Measurements from ENCODE around the gene EFNB3. TPM values are rescaled to one million over a fixed set of nuclear protein-coding genes. Genes with fewer than 3 reads are reported as not detected.

EFNB3 gene
- total and polyA plus RNA-seq, 2 of the 4 experiments (the other 2 are of a cell fraction) = 0.54 to 2.0 TPM

DNA sequence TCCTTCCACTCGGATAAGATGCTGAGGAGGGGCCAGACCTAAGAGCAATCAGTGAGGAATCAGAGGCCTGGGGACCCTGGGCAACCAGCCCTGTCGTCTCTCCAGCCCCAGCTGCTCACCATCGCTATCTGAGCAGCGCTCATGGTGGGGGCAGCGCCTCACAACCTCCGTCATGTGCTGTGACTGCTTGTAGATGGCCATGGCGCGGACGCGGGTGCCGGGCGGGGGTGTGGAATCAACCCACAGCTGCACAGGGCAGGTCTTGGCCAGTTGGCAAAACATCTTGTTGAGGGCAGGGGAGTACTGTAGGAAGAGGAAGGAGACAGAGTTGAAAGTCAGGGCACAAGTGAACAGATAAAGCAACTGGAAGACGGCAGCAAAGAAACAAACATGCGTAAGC lies 30.1 kb upstream of the EFNB3 start:
- Histone ChIP-seq H2AFZ (replicated peaks; ENCODE audit: low read length, poor library complexity) (no peak overlapping the region), H3K9me1 (ENCODE audit: insufficient read depth, low read length) (no peaks in the 10 kb centered on the region; the same call in 1 of the 2 replicates), H2AK5ac (ENCODE audit: low read depth, low read length) (no peak overlapping the region), H3K23ac (ENCODE audit: low read depth, low read length) (no peak overlapping the region), H2BK120ac (ENCODE audit: low read depth, low read length) (no peak overlapping the region), H3K4ac (ENCODE audit: low read depth, low read length) (no peak overlapping the region), H2AK9ac (replicated peaks; ENCODE audit: low read depth, low read length, poor library complexity) (no peak overlapping the region), H3K27me3 (ENCODE audit: control insufficient read depth, insufficient read depth, low read length) (no peaks in the 10 kb centered on the region), H2BK5ac (ENCODE audit: low read depth, low read length, poor library complexity, severe bottlenecking) (no peak overlapping the region), H3K9ac (ENCODE audit: low read depth, low read length) (no peak overlapping the region), H4K20me1 (ENCODE audit: insufficient read depth, low read length) (peaks cover 3% of the 10 kb centered on the region; the same call in 1 of the 2 replicates), H3K36me3 (ENCODE audit: control insufficient read depth, insufficient read depth, low read length) (peaks cover 42% of the 10 kb centered on the region), H3K79me1 (ENCODE audit: low read depth in 1 of 2, low read length in 2 of 2) (peaks cover 7 to 24% of the 10 kb centered on the region in 2 experiments; a peak in 3 of 4 replicates), H2BK15ac (ENCODE audit: low read depth, low read length) (no peak overlapping the region), H4K5ac (ENCODE audit: low read depth, low read length) (no peak overlapping the region), H3K27ac (ENCODE audit: insufficient read depth, low read length) (no peak overlapping the region), H4K91ac (ENCODE audit: insufficient read depth, low read depth, low read length) (no peak overlapping the region), H3K14ac (replicated peaks; ENCODE audit: low read depth, low read length) (no peak overlapping the region), H3K18ac (ENCODE audit: low read depth, low read length) (no peak overlapping the region), H3K9me3 (ENCODE audit: control insufficient read depth, insufficient read depth, low read length) (peaks cover 9% of the 10 kb centered on the region), H3K4me2 (ENCODE audit: low read depth, low read length) (no peak overlapping the region), H3K4me3 (ENCODE audit: insufficient read depth, low read depth, low read length) (no peak overlapping the region), H3K4me1 (ENCODE audit: control insufficient read depth, insufficient read depth, low read length) (no peaks in the 10 kb centered on the region), H2BK20ac (ENCODE audit: low read depth, low read length) (no peak overlapping the region), H3K56ac (ENCODE audit: extremely low read depth, insufficient read depth, low read length) (no peak overlapping the region), H4K8ac (ENCODE audit: low read depth in 2 of 2, low read length in 2 of 2) (no peak overlapping the region)
- intact Hi-C loops (cut with micrococcal nuclease) (no loop called here), in situ Hi-C loops (cut with MboI; ENCODE audit: low sequenced_read_pairs) (no loop called here), dilution Hi-C loops (cut with HindIII; ENCODE audit: low sequenced_read_pairs, unreplicated experiment) (no loop called here)
- CTCF ChIA-PET = no interaction called here
- POLR2A ChIA-PET (ENCODE audit: unreplicated experiment) = no interaction called here
- ATAC-seq (ENCODE audit: low read depth) (no peak), DNase-seq (no peak)
- WGBS, 2 experiments (ENCODE audit: extremely low coverage in 2 of 2, insufficient read length in 1 of 2) = 99% methylated on average over 11 of the region's 14 CpGs; no CpG with 5 or more reads in 1 of the 2 experiments
- TF ChIP-seq, protein P1, sequence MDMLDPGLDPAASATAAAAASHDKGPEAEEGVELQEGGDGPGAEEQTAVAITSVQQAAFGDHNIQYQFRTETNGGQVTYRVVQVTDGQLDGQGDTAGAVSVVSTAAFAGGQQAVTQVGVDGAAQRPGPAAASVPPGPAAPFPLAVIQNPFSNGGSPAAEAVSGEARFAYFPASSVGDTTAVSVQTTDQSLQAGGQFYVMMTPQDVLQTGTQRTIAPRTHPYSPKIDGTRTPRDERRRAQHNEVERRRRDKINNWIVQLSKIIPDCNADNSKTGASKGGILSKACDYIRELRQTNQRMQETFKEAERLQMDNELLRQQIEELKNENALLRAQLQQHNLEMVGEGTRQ (IDR thresholded peaks at IDR 0.05; ENCODE audit: low read depth, low read length) = no peak
- TF ChIP-seq CHD1 (IDR thresholded peaks at IDR 0.05; ENCODE audit: low read depth, low read length) (no peak), RAD21 (IDR thresholded peaks at IDR 0.05; ENCODE audit: low read length) (no peak), RFX5 (IDR thresholded peaks at IDR 0.05; ENCODE audit: low read depth, low read length) (no peak)
- BruUV-seq (replicated peaks) = no TSS peak
